Heart left ventricle (tissue), 13 donors: ENCODE data around the gene PLCB4.

Source experiments
- CTCF ChIP-seq, 12 donors: fragments of 200-600 bp; sonication (generic) in 4 of 12; IDR thresholded peaks; one replicate each; pipeline versions ENCODE4 v1.5.0 to v1.8.0; 2018 to 2022; ENCODE audit warnings: antibody characterized with exemption in 12 of 12, mild to moderate bottlenecking in 5 of 12
- POLR2A ChIP-seq, 2 donors: fragments of 450-650 bp; IDR thresholded peaks; one replicate each; pipeline ENCODE4 v1.6.1; 2017; ENCODE audit warnings: antibody characterized with exemption in 2 of 2, mild to moderate bottlenecking in 2 of 2, moderate library complexity in 2 of 2
- donor health status: ischemic (EF 13 %, LVEDD 7.1; RV severe dilation, severe dysfunction).
- donor health status: DM: no; HTN: yes; CAD: no.
- donor health status: DM: no; HTN: no; CAD: no.
- donor health status: ischemic (EF 25% LVEDD 6.9; RV normal size, moderate dysfunction).
- donor health status: ischemic (EF 25% LVEDD 5.7; RV mildly dilated, moderate dysfunction).
- donor health status: ischemic (EF 35%, LVEDD 5.7; RV mildly dilated, moderate dysfunction).
- donor health status: nonischemic (EF 11% LVEDD 7.7; RV severe dilation, severe dysfunction).
- donor health status: DM: yes; HTN: yes; CAD: no.
- donor health status: PGD.
- donor health status: ischemic (EF 29% LVEDD 5.4; RV normal size, mild dysfunction).
- donor health status: nonischemic (EF 23%, LVEDD 6.1; RV moderate dilation, normal function).

DNA sequence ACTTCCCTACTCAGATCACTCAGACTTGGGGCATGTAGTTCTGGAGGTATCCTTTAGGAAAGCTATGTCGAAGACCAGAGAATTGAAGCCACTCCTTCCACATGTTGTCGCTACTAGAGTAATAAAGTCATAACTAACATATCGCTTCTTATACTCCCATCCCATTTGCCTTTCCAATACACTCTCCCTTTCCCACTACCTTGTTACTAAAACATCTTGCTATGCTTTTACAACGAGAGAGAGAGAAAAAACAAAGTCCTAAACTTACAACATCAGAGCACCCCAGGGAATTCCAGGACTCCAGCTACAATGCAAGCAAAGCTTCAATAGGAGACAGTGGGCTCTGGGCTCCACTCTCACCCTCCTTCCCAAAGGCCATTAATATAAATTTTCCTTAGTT is 440.4 kb downstream of the PLCB4 start:
- TF ChIP-seq CTCF (IDR thresholded peaks at IDR 0.05): no peak
- no peak for TF ChIP-seq POLR2A (IDR thresholded peaks at IDR 0.05)
